Natural killer cell (primary cell): ENCODE measurements around the gene SCGB3A1. TPM values are rescaled to one million over a fixed set of nuclear protein-coding genes. Genes with fewer than 3 reads are reported as not detected.

Experiments
- ATAC-seq, 3 donors: fragments of 150-1000 bp in 2 of 3; fragments of 200-7000 bp in 1 of 3; cut with Tn5 transposase; 1 replicate in 1 of 3; 2 replicates in 2 of 3; pipeline ENCODE4 v1.10.0; 2021; ENCODE audit warnings: mild to moderate bottlenecking in 2 of 3, moderate library complexity in 2 of 3
- DNase-seq, 2 donors: peaks; one replicate each; pipeline versions ENCODE4 v3.0.0 to v3.0.0-alpha.2; 2013 to 2021; ENCODE audit warnings: mixed read lengths in 1 of 2
- H3K27ac ChIP-seq: one replicate; pipeline ENCODE4 v1.5.1; 2013; ENCODE audit warnings: mild to moderate bottlenecking, low read length
- H3K27me3 ChIP-seq: one replicate; pipeline ENCODE4 v1.6.1; 2013; ENCODE audit warnings: low read length; ENCODE audit not compliant: control insufficient read depth, insufficient read depth
- H3K36me3 ChIP-seq: one replicate; pipeline ENCODE4 v1.6.1; 2013; ENCODE audit warnings: low read length; ENCODE audit not compliant: control insufficient read depth, insufficient read depth
- H3K4me1 ChIP-seq: one replicate; pipeline ENCODE4 v1.6.1; 2013; ENCODE audit warnings: low read length; ENCODE audit not compliant: control insufficient read depth, insufficient read depth
- H3K4me3 ChIP-seq: one replicate; pipeline ENCODE4 v1.5.1; 2013; ENCODE audit warnings: low read length
- H3K9me3 ChIP-seq: one replicate; pipeline ENCODE4 v1.6.1; 2013; ENCODE audit warnings: low read length; ENCODE audit not compliant: control insufficient read depth, insufficient read depth
- H3K27ac Mint-ChIP-seq, 2 donors: one replicate each; pipeline ENCODE4 v1.8.0; 2022; ENCODE audit warnings: mild to moderate bottlenecking in 2 of 2, mixed read lengths in 2 of 2, moderate library complexity in 1 of 2
- H3K27me3 Mint-ChIP-seq, 2 donors: one replicate each; pipeline ENCODE4 v1.8.0; 2022; ENCODE audit warnings: low read depth in 2 of 2, mixed read lengths in 2 of 2
- H3K36me3 Mint-ChIP-seq: one replicate; pipeline ENCODE4 v1.8.0; 2022; ENCODE audit warnings: mixed read lengths
- H3K4me1 Mint-ChIP-seq, 2 donors: one replicate each; pipeline ENCODE4 v1.8.0; 2022; ENCODE audit warnings: mixed read lengths in 2 of 2
- H3K4me3 Mint-ChIP-seq: one replicate; pipeline ENCODE4 v1.8.0; 2022; ENCODE audit warnings: mild to moderate bottlenecking, moderate library complexity, mixed read lengths
- H3K9me3 Mint-ChIP-seq, 2 donors: one replicate each; pipeline ENCODE4 v1.8.0; 2022; ENCODE audit warnings: mixed read lengths in 2 of 2
- WGBS: methylation state at CpG from one replicate; pipeline ENCODE4 v1.1.7; 2013; ENCODE audit warnings: missing lambda C conversion rate; ENCODE audit not compliant: insufficient coverage; 5-methylcytosine and 5-hydroxymethylcytosine counted together
- intact Hi-C: fragments of 100-400 bp; cut with micrococcal nuclease; formaldehyde crosslinking; loops from one replicate; pipeline ENCODE4 v1.14.2; 2022
- total RNA-seq, 4 donors: library from RNA; stranded (reverse); fragments of 120-200 nt in 1 of 4; gene quantifications; one replicate each; pipeline versions ENCODE4 v1.2.3 to v1.2.4, GENCODE V29; 2013 to 2022
- TF ChIP-seq, protein P1 (sequence below): fragments of 200-600 bp; IDR thresholded peaks from one replicate; pipeline ENCODE4 v1.8.0; 2022; ENCODE audit warnings: antibody characterized with exemption

The SCGB3A1 gene
- total RNA-seq, 3 donors from 2014 or later (not counting 1 experiment from before 2014, with no cell fraction given) = not detected

DNA sequence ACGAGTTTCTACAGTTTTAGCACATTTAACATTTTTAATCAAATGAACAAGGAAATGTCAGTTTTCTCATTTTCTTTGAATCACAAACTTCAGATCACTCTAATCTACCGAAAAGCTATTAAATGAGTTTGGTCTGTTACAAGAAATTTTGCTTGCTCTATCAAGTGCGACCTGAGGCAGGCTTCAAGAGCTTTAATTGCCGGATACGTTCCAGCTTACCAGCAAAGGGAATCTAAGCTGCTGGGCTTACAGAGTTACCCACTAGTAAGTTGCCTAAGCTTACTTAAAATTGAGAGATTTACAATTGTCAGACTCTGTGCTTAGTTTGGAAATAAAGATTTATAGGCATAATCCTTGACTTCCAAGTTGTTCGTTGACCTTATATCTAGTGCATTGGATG is 10.6 kb downstream of the SCGB3A1 start:
- Histone ChIP-seq H3K36me3 (peaks cover 9% of the 10 kb centered on the region), H3K4me3 (no peak overlapping the region), H3K27ac (no peak overlapping the region), H3K4me1 (no peaks in the 10 kb centered on the region), H3K9me3 (no peaks in the 10 kb centered on the region), H3K27me3 (no peaks in the 10 kb centered on the region)
- TF ChIP-seq, protein P1, sequence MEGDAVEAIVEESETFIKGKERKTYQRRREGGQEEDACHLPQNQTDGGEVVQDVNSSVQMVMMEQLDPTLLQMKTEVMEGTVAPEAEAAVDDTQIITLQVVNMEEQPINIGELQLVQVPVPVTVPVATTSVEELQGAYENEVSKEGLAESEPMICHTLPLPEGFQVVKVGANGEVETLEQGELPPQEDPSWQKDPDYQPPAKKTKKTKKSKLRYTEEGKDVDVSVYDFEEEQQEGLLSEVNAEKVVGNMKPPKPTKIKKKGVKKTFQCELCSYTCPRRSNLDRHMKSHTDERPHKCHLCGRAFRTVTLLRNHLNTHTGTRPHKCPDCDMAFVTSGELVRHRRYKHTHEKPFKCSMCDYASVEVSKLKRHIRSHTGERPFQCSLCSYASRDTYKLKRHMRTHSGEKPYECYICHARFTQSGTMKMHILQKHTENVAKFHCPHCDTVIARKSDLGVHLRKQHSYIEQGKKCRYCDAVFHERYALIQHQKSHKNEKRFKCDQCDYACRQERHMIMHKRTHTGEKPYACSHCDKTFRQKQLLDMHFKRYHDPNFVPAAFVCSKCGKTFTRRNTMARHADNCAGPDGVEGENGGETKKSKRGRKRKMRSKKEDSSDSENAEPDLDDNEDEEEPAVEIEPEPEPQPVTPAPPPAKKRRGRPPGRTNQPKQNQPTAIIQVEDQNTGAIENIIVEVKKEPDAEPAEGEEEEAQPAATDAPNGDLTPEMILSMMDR = no peak
- no peaks in the 10 kb centered on the region for H3K4me1 Mint-ChIP-seq
- no peak overlapping the region for H3K4me3 Mint-ChIP-seq
- H3K27ac Mint-ChIP-seq = no peak overlapping the region
- H3K27me3 Mint-ChIP-seq = peaks cover 0 to 21% of the 10 kb centered on the region in 2 donors
- intact Hi-C loops = no loop called here
- peaks cover 8% of the 10 kb centered on the region for H3K36me3 Mint-ChIP-seq
- no peaks in the 10 kb centered on the region for H3K9me3 Mint-ChIP-seq
- DNase-seq = no peak
- no peak for ATAC-seq
- 90% methylated on average over 6 of the region's 6 CpGs for WGBS

DNA sequence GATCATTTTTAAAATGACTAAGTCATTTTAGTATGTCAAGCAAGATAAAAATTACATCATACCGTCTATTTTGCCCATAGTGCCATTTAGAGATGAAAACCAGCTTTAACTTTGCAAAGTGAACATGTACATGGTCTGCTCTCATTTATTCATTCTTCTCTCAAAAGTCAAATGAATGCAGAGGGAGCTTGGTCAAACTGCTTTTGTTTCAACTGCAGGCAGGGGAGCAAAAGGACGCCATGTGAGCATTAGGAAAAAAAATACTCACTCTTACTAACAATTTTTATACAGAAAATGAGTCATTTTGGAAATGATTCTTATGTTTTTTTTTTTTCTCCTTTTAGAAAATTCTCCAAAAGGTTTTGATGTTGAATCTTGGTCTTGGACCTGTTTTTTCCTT is 15.7 kb downstream of the SCGB3A1 start:
- Histone ChIP-seq H3K27ac (no peak overlapping the region), H3K27me3 (no peaks in the 10 kb centered on the region), H3K4me1 (no peaks in the 10 kb centered on the region), H3K36me3 (peaks cover 39% of the 10 kb centered on the region), H3K4me3 (no peak overlapping the region), H3K9me3 (no peaks in the 10 kb centered on the region)
- H3K4me3 Mint-ChIP-seq = no peak overlapping the region
- 100% methylated on average over 1 of the region's 2 CpGs for WGBS
- intact Hi-C loops = no loop called here
- H3K27me3 Mint-ChIP-seq = no peaks in the 10 kb centered on the region
- H3K4me1 Mint-ChIP-seq = no peaks in the 10 kb centered on the region
- peaks cover 15% of the 10 kb centered on the region for H3K36me3 Mint-ChIP-seq
- ATAC-seq (no peak), DNase-seq (no peak)
- no peaks in the 10 kb centered on the region for H3K9me3 Mint-ChIP-seq
- H3K27ac Mint-ChIP-seq = no peak overlapping the region
- TF ChIP-seq, protein P1 = no peak

DNA sequence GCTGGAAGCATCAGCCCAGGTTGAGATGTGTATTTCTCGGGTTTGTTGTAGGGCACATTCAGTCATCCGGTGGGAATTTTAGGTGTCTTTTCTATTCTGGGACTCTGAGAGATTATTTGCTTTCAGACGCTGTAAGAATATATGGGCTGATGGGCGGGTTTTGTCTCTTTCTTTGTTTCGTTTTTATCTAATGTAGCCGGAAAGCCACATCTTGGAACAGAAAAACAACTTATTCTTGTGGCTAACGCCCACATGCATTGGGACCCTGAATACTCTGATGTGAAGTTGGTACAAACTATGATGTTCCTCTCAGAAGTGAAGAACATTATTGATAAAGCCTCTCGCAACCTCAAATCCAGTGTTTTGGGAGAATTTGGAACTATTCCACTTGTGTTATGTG is 22.4 kb downstream of the SCGB3A1 start:
- intact Hi-C loops = no loop called here
- ATAC-seq = no peak
- 80% methylated on average over 8 of the region's 8 CpGs for WGBS
- TF ChIP-seq, protein P1 = no peak
- no peaks in the 10 kb centered on the region for H3K27me3 ChIP-seq
- H3K36me3 Mint-ChIP-seq = no peaks in the 10 kb centered on the region
- no peak overlapping the region for H3K27ac ChIP-seq
- H3K4me1 Mint-ChIP-seq = no peaks in the 10 kb centered on the region
- H3K4me3 Mint-ChIP-seq = no peak overlapping the region
- no peak for DNase-seq
- no peaks in the 10 kb centered on the region for H3K4me1 ChIP-seq
- no peaks in the 10 kb centered on the region for H3K9me3 Mint-ChIP-seq
- H3K4me3 ChIP-seq = no peak overlapping the region
- no peak overlapping the region for H3K27ac Mint-ChIP-seq
- no peaks in the 10 kb centered on the region for H3K27me3 Mint-ChIP-seq
- H3K36me3 ChIP-seq = peaks cover 57% of the 10 kb centered on the region
- H3K9me3 ChIP-seq = no peaks in the 10 kb centered on the region

DNA sequence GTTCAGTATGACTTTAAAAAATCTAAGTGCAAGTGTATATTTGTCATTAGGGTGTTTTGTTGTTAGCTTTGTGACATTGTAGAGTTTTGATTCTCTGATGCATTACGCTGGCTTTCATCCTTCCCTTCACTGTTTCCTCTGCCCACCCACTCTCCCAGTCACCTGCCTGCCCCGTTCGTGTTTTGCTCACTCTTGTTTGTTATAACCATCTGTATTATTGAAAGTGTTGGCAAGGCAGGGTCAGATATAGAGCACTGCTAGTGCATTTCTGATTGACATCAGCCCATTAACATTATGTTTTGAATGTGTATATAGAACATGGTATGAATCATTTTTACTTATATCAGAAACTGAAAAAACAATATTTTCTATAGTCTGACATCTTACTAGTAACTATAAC is 27.3 kb downstream of the SCGB3A1 start:
- no peak overlapping the region for H3K27ac Mint-ChIP-seq
- H3K27me3 Mint-ChIP-seq = no peaks in the 10 kb centered on the region
- no peaks in the 10 kb centered on the region for H3K27me3 ChIP-seq
- no peak overlapping the region for H3K27ac ChIP-seq
- no peaks in the 10 kb centered on the region for H3K9me3 ChIP-seq
- no peaks in the 10 kb centered on the region for H3K36me3 Mint-ChIP-seq
- ATAC-seq (no peak), DNase-seq (no peak)
- intact Hi-C loops = no loop called here
- no peak overlapping the region for H3K4me3 ChIP-seq
- TF ChIP-seq, protein P1 = no peak
- H3K4me3 Mint-ChIP-seq = no peak overlapping the region
- no peaks in the 10 kb centered on the region for H3K9me3 Mint-ChIP-seq
- WGBS = no CpG with 5 or more reads among the region's 3 CpGs
- H3K4me1 ChIP-seq = no peaks in the 10 kb centered on the region
- peaks cover 35% of the 10 kb centered on the region for H3K36me3 ChIP-seq
- H3K4me1 Mint-ChIP-seq = peaks cover 15 to 25% of the 10 kb centered on the region in 2 donors
